Panc1 (cell line): Measurements from ENCODE around the gene TXK.

Experiments used
- POLR2AphosphoS5 ChIP-seq: IDR thresholded peaks from 2 replicates; pipeline ENCODE4 v1.6.1; 2012; ENCODE audit warnings: mild to moderate bottlenecking, low read depth, low read length, moderate library complexity
- SIN3A ChIP-seq: IDR thresholded peaks from 2 replicates; pipeline ENCODE4 v1.6.1; 2012; ENCODE audit warnings: low read depth, mild to moderate bottlenecking, low read length, moderate library complexity, borderline replicate concordance; ENCODE audit not compliant: insufficient read depth
- TCF7L2 ChIP-seq: IDR thresholded peaks from 2 replicates; pipeline ENCODE4 v1.6.1; 2011; ENCODE audit warnings: mild to moderate bottlenecking, low read depth, low read length, inconsistent platforms
- TF ChIP-seq, protein P1 (sequence below): fragments of 450-650 bp; IDR thresholded peaks from 2 replicates; pipeline ENCODE4 v1.5.1; 2017; ENCODE audit warnings: mild to moderate bottlenecking
- TF ChIP-seq, protein P2 (sequence below), 2 experiments: IDR thresholded peaks; 2 replicates each; pipeline ENCODE4 v1.6.1; 2011 to 2012; ENCODE audit warnings: low read depth in 2 of 2, control low read depth in 1 of 2, low read length in 1 of 2, mild to moderate bottlenecking in 1 of 2, moderate library complexity in 1 of 2; ENCODE audit not compliant: insufficient read depth in 1 of 2

DNA sequence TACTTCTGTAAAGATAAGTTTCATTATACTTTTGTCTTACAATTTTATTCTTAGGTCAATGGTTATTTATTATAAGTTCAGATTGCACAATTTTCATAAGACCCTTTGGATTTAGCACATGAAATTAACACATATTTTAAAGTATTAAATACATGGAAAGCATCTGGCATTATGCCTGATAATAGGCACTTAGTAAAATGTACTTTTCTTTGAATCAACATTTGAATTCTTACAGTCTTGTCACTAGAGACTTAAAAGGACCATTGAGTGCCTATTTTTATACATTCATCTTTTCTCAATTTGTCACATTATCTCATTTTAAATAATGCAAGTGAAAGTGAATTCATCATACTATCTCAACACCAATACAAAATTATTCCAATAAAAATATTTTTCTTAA is 94.5 kb downstream of the TXK start:
- no peak for TF ChIP-seq SIN3A
- TF ChIP-seq, protein P1, sequence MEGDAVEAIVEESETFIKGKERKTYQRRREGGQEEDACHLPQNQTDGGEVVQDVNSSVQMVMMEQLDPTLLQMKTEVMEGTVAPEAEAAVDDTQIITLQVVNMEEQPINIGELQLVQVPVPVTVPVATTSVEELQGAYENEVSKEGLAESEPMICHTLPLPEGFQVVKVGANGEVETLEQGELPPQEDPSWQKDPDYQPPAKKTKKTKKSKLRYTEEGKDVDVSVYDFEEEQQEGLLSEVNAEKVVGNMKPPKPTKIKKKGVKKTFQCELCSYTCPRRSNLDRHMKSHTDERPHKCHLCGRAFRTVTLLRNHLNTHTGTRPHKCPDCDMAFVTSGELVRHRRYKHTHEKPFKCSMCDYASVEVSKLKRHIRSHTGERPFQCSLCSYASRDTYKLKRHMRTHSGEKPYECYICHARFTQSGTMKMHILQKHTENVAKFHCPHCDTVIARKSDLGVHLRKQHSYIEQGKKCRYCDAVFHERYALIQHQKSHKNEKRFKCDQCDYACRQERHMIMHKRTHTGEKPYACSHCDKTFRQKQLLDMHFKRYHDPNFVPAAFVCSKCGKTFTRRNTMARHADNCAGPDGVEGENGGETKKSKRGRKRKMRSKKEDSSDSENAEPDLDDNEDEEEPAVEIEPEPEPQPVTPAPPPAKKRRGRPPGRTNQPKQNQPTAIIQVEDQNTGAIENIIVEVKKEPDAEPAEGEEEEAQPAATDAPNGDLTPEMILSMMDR, result no peak
- no peak for TF ChIP-seq POLR2AphosphoS5
- TF ChIP-seq, protein P2, sequence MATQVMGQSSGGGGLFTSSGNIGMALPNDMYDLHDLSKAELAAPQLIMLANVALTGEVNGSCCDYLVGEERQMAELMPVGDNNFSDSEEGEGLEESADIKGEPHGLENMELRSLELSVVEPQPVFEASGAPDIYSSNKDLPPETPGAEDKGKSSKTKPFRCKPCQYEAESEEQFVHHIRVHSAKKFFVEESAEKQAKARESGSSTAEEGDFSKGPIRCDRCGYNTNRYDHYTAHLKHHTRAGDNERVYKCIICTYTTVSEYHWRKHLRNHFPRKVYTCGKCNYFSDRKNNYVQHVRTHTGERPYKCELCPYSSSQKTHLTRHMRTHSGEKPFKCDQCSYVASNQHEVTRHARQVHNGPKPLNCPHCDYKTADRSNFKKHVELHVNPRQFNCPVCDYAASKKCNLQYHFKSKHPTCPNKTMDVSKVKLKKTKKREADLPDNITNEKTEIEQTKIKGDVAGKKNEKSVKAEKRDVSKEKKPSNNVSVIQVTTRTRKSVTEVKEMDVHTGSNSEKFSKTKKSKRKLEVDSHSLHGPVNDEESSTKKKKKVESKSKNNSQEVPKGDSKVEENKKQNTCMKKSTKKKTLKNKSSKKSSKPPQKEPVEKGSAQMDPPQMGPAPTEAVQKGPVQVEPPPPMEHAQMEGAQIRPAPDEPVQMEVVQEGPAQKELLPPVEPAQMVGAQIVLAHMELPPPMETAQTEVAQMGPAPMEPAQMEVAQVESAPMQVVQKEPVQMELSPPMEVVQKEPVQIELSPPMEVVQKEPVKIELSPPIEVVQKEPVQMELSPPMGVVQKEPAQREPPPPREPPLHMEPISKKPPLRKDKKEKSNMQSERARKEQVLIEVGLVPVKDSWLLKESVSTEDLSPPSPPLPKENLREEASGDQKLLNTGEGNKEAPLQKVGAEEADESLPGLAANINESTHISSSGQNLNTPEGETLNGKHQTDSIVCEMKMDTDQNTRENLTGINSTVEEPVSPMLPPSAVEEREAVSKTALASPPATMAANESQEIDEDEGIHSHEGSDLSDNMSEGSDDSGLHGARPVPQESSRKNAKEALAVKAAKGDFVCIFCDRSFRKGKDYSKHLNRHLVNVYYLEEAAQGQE (IDR thresholded peaks at IDR 0.05; ENCODE audit: insufficient read depth in 1 of 2, low read depth in 2 of 2, low read length in 1 of 2), result no peak
- no peak for TF ChIP-seq TCF7L2
